Measurements from ENCODE around the gene MYLK.

Gene MYLK

DNA sequence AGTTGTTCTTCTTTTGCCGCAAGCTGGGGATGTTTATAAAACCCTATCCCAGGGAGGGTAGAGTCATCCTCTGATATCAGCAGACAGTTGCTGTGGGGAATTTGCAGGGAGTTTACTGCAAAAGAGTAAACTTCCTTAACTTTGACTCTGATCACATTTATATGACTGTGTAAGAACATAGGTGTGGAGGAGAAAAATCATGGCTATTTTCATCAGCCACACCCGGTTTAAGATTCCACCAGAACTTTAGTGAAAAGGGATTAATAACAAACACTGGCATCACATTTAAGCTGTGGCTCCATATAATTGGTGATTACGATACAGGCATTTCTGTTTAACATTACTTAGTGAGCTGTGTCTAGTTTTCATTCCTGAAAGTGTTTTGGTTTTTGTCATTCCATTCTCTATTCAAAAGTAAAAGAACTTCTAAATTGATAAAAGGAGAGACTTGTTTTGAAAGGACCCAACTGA lies 143.1 kb downstream of the MYLK start:
- Histone ChIP-seq H3K27me3 (ENCODE audit: insufficient read depth, poor library complexity, severe bottlenecking) (peaks cover 8% of the 10 kb centered on the region), H3K4me3 (replicated peaks; ENCODE audit: insufficient read depth, low read length) (no peak overlapping the region), H3K27ac (replicated peaks) (no peak overlapping the region)
- DNase-seq (ENCODE audit: low read depth in 1 of 2, low spot score in 1 of 2): no peak
- no peak for TF ChIP-seq SPI1 (IDR thresholded peaks at IDR 0.05; ENCODE audit: borderline replicate concordance, low read depth)
- TF ChIP-seq GABPA (IDR thresholded peaks at IDR 0.05; ENCODE audit: low read depth): no peak
- TF ChIP-seq, protein P1, sequence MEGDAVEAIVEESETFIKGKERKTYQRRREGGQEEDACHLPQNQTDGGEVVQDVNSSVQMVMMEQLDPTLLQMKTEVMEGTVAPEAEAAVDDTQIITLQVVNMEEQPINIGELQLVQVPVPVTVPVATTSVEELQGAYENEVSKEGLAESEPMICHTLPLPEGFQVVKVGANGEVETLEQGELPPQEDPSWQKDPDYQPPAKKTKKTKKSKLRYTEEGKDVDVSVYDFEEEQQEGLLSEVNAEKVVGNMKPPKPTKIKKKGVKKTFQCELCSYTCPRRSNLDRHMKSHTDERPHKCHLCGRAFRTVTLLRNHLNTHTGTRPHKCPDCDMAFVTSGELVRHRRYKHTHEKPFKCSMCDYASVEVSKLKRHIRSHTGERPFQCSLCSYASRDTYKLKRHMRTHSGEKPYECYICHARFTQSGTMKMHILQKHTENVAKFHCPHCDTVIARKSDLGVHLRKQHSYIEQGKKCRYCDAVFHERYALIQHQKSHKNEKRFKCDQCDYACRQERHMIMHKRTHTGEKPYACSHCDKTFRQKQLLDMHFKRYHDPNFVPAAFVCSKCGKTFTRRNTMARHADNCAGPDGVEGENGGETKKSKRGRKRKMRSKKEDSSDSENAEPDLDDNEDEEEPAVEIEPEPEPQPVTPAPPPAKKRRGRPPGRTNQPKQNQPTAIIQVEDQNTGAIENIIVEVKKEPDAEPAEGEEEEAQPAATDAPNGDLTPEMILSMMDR (IDR thresholded peaks at IDR 0.05; ENCODE audit: insufficient read depth, low read length): no peak
- no peak for TF ChIP-seq POLR2AphosphoS5 (IDR thresholded peaks at IDR 0.05; ENCODE audit: low read depth)
- TF ChIP-seq, protein P2, sequence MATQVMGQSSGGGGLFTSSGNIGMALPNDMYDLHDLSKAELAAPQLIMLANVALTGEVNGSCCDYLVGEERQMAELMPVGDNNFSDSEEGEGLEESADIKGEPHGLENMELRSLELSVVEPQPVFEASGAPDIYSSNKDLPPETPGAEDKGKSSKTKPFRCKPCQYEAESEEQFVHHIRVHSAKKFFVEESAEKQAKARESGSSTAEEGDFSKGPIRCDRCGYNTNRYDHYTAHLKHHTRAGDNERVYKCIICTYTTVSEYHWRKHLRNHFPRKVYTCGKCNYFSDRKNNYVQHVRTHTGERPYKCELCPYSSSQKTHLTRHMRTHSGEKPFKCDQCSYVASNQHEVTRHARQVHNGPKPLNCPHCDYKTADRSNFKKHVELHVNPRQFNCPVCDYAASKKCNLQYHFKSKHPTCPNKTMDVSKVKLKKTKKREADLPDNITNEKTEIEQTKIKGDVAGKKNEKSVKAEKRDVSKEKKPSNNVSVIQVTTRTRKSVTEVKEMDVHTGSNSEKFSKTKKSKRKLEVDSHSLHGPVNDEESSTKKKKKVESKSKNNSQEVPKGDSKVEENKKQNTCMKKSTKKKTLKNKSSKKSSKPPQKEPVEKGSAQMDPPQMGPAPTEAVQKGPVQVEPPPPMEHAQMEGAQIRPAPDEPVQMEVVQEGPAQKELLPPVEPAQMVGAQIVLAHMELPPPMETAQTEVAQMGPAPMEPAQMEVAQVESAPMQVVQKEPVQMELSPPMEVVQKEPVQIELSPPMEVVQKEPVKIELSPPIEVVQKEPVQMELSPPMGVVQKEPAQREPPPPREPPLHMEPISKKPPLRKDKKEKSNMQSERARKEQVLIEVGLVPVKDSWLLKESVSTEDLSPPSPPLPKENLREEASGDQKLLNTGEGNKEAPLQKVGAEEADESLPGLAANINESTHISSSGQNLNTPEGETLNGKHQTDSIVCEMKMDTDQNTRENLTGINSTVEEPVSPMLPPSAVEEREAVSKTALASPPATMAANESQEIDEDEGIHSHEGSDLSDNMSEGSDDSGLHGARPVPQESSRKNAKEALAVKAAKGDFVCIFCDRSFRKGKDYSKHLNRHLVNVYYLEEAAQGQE (IDR thresholded peaks at IDR 0.05; ENCODE audit: insufficient replicate concordance, low read depth): no peak

DNA sequence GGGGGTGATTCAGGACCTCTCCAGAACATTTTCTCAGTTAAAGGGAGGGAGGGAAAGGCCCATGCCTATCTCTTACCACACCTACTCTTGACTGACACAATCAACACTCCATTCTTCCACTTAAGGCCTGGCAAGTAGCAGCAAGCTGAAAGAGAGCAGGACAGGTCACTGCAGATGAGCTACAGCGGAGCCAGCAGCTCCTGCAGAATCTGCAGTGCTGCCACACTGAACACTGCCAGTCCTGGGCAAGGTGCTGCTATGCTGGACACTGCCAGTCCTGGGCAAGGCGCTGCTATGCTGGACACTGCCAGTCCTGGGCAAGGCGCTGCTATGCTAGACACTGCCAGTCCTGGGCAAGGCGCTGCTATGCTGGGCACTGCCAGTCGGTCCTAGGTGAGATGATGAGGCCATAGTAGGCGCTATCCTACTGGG lies 143.7 kb downstream of the MYLK start:
- Histone ChIP-seq H3K27me3 (ENCODE audit: insufficient read depth, poor library complexity, severe bottlenecking) (peaks cover 8% of the 10 kb centered on the region), H3K4me3 (replicated peaks; ENCODE audit: insufficient read depth, low read length) (no peak overlapping the region), H3K27ac (replicated peaks) (no peak overlapping the region)
- no peak for DNase-seq (ENCODE audit: low read depth in 1 of 2, low spot score in 1 of 2)
- no peak for TF ChIP-seq SPI1 (IDR thresholded peaks at IDR 0.05; ENCODE audit: borderline replicate concordance, low read depth)
- no peak for TF ChIP-seq GABPA (IDR thresholded peaks at IDR 0.05; ENCODE audit: low read depth)
- TF ChIP-seq POLR2AphosphoS5 (IDR thresholded peaks at IDR 0.05; ENCODE audit: low read depth): no peak
- TF ChIP-seq, protein P1 (IDR thresholded peaks at IDR 0.05; ENCODE audit: insufficient read depth, low read length): no peak
- TF ChIP-seq, protein P2 (IDR thresholded peaks at IDR 0.05; ENCODE audit: insufficient replicate concordance, low read depth): no peak

DNA sequence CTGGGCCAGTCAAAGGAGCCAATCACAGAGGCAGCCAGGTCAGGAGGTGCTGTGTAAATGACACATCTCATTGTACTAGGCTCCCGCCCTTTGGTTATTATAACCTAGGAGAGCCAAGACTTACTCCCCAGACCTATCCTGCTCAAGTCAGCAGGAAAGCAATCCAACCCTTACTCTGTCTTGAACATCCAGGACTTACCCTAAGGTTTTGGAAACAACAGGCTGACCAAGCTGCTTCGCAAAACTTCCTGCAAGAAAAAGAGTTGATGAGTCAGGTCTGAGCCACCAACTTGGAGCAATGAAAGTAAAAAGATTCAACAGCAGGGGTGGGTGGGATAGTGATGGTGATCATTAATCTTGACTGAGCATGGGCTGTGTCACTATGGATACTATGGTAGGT lies 144.4 kb downstream of the MYLK start:
- H3K27me3 ChIP-seq (ENCODE audit: insufficient read depth, poor library complexity, severe bottlenecking): peaks cover 8% of the 10 kb centered on the region
- TF ChIP-seq, protein P1 (IDR thresholded peaks at IDR 0.05; ENCODE audit: insufficient read depth, low read length): no peak
- TF ChIP-seq SPI1 (IDR thresholded peaks at IDR 0.05; ENCODE audit: borderline replicate concordance, low read depth): no peak
- no peak for TF ChIP-seq POLR2AphosphoS5 (IDR thresholded peaks at IDR 0.05; ENCODE audit: low read depth)
- TF ChIP-seq, protein P2 (IDR thresholded peaks at IDR 0.05; ENCODE audit: insufficient replicate concordance, low read depth): no peak
- TF ChIP-seq GABPA (IDR thresholded peaks at IDR 0.05; ENCODE audit: low read depth): no peak
- no peak overlapping the region for H3K27ac ChIP-seq (replicated peaks)
- DNase-seq (ENCODE audit: low read depth in 1 of 2, low spot score in 1 of 2): no peak
- no peak overlapping the region for H3K4me3 ChIP-seq (replicated peaks; ENCODE audit: insufficient read depth, low read length)

Data from HL-60 (cell line).